ENCODE measurements around the gene MCC. TPM values are rescaled to one million over a fixed set of nuclear protein-coding genes. Genes with fewer than 3 reads are reported as not detected.

MCC gene
- total RNA-seq, 1 donor from 2014 or later, result 26.9 TPM

DNA sequence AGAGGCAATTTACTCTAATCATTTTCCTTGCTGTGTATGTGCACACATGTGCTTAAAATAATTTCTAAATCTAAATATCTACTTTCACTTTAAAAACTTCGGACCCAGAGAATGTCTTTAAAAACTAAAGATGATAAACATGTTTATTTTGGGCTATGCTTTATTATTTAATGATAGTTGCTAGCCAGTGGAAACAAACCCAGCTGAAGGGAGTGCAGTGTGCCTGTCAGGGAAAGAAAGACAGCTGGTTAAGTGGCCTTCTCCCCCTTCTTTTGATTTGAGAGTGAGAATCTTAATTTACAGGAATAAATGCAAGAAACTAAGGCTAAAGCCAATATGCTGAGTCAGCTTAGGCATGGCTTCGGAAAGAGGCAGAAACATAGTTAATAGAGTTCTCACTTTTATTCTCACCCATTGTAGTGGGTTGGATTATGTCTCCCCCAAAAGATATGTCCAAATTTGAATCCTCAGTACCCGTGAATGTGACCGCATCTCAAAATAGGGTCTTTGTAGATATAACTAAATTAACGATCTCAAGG lies 400.2 kb downstream of the MCC start:
- Histone ChIP-seq H3K9ac (ENCODE audit: low read length) (no peak overlapping the region), H3K9me3 (ENCODE audit: insufficient read depth, low read depth, low read length) (no peaks in the 10 kb centered on the region), H3K4me3 (ENCODE audit: insufficient read depth, low read depth, low read length) (no peak overlapping the region), H4K20me1 (ENCODE audit: insufficient read depth, low read length) (peaks cover 13% of the 10 kb centered on the region), H3K27ac (ENCODE audit: low read depth, low read length) (no peak overlapping the region), H3K27me3 (ENCODE audit: insufficient read depth, low read length) (no peaks in the 10 kb centered on the region), H3K4me1 (ENCODE audit: insufficient read depth, low read length) (peaks cover 10% of the 10 kb centered on the region), H3K79me2 (ENCODE audit: insufficient read depth, low read length) (no peaks in the 10 kb centered on the region), H3K4me2 (ENCODE audit: low read length) (no peak overlapping the region), H2AFZ (ENCODE audit: low read depth, low read length) (no peak overlapping the region), H3K36me3 (ENCODE audit: insufficient read depth, low read length) (no peaks in the 10 kb centered on the region)
- no peak overlapping the region for H3K27ac Mint-ChIP-seq (ENCODE audit: unreplicated experiment)
- TF ChIP-seq, protein P1, sequence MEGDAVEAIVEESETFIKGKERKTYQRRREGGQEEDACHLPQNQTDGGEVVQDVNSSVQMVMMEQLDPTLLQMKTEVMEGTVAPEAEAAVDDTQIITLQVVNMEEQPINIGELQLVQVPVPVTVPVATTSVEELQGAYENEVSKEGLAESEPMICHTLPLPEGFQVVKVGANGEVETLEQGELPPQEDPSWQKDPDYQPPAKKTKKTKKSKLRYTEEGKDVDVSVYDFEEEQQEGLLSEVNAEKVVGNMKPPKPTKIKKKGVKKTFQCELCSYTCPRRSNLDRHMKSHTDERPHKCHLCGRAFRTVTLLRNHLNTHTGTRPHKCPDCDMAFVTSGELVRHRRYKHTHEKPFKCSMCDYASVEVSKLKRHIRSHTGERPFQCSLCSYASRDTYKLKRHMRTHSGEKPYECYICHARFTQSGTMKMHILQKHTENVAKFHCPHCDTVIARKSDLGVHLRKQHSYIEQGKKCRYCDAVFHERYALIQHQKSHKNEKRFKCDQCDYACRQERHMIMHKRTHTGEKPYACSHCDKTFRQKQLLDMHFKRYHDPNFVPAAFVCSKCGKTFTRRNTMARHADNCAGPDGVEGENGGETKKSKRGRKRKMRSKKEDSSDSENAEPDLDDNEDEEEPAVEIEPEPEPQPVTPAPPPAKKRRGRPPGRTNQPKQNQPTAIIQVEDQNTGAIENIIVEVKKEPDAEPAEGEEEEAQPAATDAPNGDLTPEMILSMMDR (IDR thresholded peaks at IDR 0.05; ENCODE audit: insufficient read depth, low read depth, low read length), result no peak
- TF ChIP-seq EZH2 (IDR thresholded peaks at IDR 0.05; ENCODE audit: insufficient read depth, low read length), result no peak
- no peak for FAIRE-seq
- H3K27me3 Mint-ChIP-seq (ENCODE audit: low read depth, unreplicated experiment), result no peaks in the 10 kb centered on the region
- peaks cover 20% of the 10 kb centered on the region for H3K4me1 Mint-ChIP-seq (ENCODE audit: low read depth, unreplicated experiment)
- H3K4me3 Mint-ChIP-seq (ENCODE audit: unreplicated experiment), result no peak overlapping the region
- peak; percentile 12 for DNase-seq (ENCODE audit: low read depth)
- peaks cover 10% of the 10 kb centered on the region for H3K36me3 Mint-ChIP-seq (ENCODE audit: low read depth, unreplicated experiment)
- no peaks in the 10 kb centered on the region for H3K9me3 Mint-ChIP-seq (ENCODE audit: unreplicated experiment)

DNA sequence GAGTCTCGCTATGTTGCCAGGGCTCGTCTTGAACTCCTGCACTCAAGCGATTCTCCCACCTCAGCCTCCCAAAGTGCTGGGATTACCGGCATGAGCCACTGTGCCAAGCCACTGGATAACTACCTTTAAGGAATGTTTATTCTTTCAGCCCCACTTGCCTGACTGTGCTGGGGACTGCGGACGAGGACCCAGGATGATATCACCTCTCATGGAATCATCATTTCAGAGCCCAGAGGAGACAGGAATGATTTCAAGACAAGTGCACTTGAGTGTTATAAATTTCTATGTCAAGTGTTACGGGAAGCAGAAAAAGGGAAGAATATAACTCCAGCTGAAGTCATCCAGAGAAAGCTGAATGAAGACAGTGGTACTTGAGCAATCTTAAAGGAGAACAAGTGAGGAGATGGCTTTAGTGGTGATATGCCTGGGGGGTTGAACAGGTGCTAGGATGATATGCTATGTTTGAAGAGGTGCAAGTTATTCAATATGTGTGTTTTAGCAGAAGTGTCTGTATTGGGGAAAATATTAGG lies 402.3 kb downstream of the MCC start:
- no peak for DNase-seq (ENCODE audit: low read depth)
- no peak for FAIRE-seq
- no peak overlapping the region for H3K4me3 ChIP-seq (ENCODE audit: insufficient read depth, low read depth, low read length)
- no peak overlapping the region for H3K4me2 ChIP-seq (ENCODE audit: low read length)
- TF ChIP-seq, protein P1 (IDR thresholded peaks at IDR 0.05; ENCODE audit: insufficient read depth, low read depth, low read length), result no peak
- no peak for TF ChIP-seq EZH2 (IDR thresholded peaks at IDR 0.05; ENCODE audit: insufficient read depth, low read length)
- H4K20me1 ChIP-seq (ENCODE audit: insufficient read depth, low read length), result peaks cover 6% of the 10 kb centered on the region
- no peaks in the 10 kb centered on the region for H3K36me3 ChIP-seq (ENCODE audit: insufficient read depth, low read length)
- H3K27me3 Mint-ChIP-seq (ENCODE audit: low read depth, unreplicated experiment), result no peaks in the 10 kb centered on the region
- peaks cover 30% of the 10 kb centered on the region for H3K4me1 Mint-ChIP-seq (ENCODE audit: low read depth, unreplicated experiment)
- no peak overlapping the region for H3K9ac ChIP-seq (ENCODE audit: low read length)
- no peaks in the 10 kb centered on the region for H3K27me3 ChIP-seq (ENCODE audit: insufficient read depth, low read length)
- no peak overlapping the region for H3K27ac Mint-ChIP-seq (ENCODE audit: unreplicated experiment)
- H3K9me3 Mint-ChIP-seq (ENCODE audit: unreplicated experiment), result no peaks in the 10 kb centered on the region
- H3K79me2 ChIP-seq (ENCODE audit: insufficient read depth, low read length), result no peaks in the 10 kb centered on the region
- H3K36me3 Mint-ChIP-seq (ENCODE audit: low read depth, unreplicated experiment), result peaks cover 22% of the 10 kb centered on the region
- H3K27ac ChIP-seq (ENCODE audit: low read depth, low read length), result no peak overlapping the region
- peaks cover 27% of the 10 kb centered on the region for H3K4me1 ChIP-seq (ENCODE audit: insufficient read depth, low read length)
- H3K4me3 Mint-ChIP-seq (ENCODE audit: unreplicated experiment), result no peak overlapping the region
- no peaks in the 10 kb centered on the region for H3K9me3 ChIP-seq (ENCODE audit: insufficient read depth, low read depth, low read length)
- H2AFZ ChIP-seq (ENCODE audit: low read depth, low read length), result no peak overlapping the region

DNA sequence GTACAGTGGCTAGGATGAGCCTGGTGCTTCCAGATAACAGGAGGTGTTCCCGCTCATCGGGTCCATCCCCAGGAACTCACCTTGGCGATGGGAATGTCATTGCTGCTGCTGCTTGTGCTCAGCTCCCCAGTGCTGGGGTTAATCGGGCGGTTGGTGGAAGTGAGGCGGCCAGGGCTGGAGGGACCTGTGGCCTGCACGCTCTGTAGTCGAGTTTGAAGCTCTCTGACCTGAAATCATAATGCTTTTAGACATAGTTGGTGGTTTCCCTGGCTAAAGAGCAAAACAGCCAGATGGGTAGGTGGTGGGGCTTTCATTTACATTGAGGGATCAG lies 403.2 kb downstream of the MCC start:
- Mint-ChIP-seq H3K4me1 (ENCODE audit: low read depth, unreplicated experiment) (peaks cover 30% of the 10 kb centered on the region), H3K27me3 (ENCODE audit: low read depth, unreplicated experiment) (no peaks in the 10 kb centered on the region), H3K36me3 (ENCODE audit: low read depth, unreplicated experiment) (peaks cover 25% of the 10 kb centered on the region), H3K27ac (ENCODE audit: unreplicated experiment) (no peak overlapping the region), H3K9me3 (ENCODE audit: unreplicated experiment) (no peaks in the 10 kb centered on the region), H3K4me3 (ENCODE audit: unreplicated experiment) (no peak overlapping the region)
- TF ChIP-seq EZH2 (IDR thresholded peaks at IDR 0.05; ENCODE audit: insufficient read depth, low read length), result no peak
- TF ChIP-seq, protein P1 (IDR thresholded peaks at IDR 0.05; ENCODE audit: insufficient read depth, low read depth, low read length), result no peak
- Histone ChIP-seq H3K36me3 (ENCODE audit: insufficient read depth, low read length) (no peaks in the 10 kb centered on the region), H3K9me3 (ENCODE audit: insufficient read depth, low read depth, low read length) (no peaks in the 10 kb centered on the region), H3K4me3 (ENCODE audit: insufficient read depth, low read depth, low read length) (no peak overlapping the region), H2AFZ (ENCODE audit: low read depth, low read length) (no peak overlapping the region), H3K4me1 (ENCODE audit: insufficient read depth, low read length) (peaks cover 27% of the 10 kb centered on the region), H3K27ac (ENCODE audit: low read depth, low read length) (no peak overlapping the region), H3K27me3 (ENCODE audit: insufficient read depth, low read length) (no peaks in the 10 kb centered on the region), H3K9ac (ENCODE audit: low read length) (no peak overlapping the region), H3K79me2 (ENCODE audit: insufficient read depth, low read length) (no peaks in the 10 kb centered on the region), H3K4me2 (ENCODE audit: low read length) (no peak overlapping the region), H4K20me1 (ENCODE audit: insufficient read depth, low read length) (peaks cover 6% of the 10 kb centered on the region)
- no peak for FAIRE-seq
- DNase-seq (ENCODE audit: low read depth), result no peak
